ENCODE results near the gene CLEC18B.
"Not testable (repeated sequence)": the region's sequence is repeated elsewhere in the genome, so short reads cannot be mapped to it uniquely, and the experiment has no call there.

CLEC18B gene

GRCh38 chr16:74367469-74368001, 53.7 kb downstream of the CLEC18B start:
- H3K27ac ChIP-seq, result peak overlapping the region; percentile 47
- DNase-seq (ENCODE audit: low read depth, low spot score), result not testable (repeated sequence)

- H3K27ac ChIP-seq; DNase-seq (ENCODE audit: low read depth, low spot score): not testable (repeated sequence)
These were observed 59.4 kb downstream of the CLEC18B start for GRCh38 chr16:74361646-74362610.
